Panc1 (cell line): ENCODE results near the gene NXPH1. TPM values are rescaled to one million over a fixed set of nuclear protein-coding genes. Genes with fewer than 3 reads are reported as not detected.

Source experiments
- ATAC-seq: fragments of 200-7000 bp; cut with Tn5 transposase; 2 replicates; pipeline ENCODE4 v1.9.1; 2020; ENCODE audit warnings: mild to moderate bottlenecking, moderate library complexity
- BruUV-seq: library from RNA; stranded (reverse); fragments of 400-500 nt; replicated peaks from 2 replicates; lab custom pipeline; 2021; lab: Mats Ljungman, UMichigan
- CTCF ChIA-PET: fragments of 300-600 bp; sonication (Branson Sonifier 250); formaldehyde crosslinking; loops from one replicate; lab custom pipeline; 2022; ENCODE audit warnings: antibody characterized with exemption; lab: Charles Lee
- POLR2A ChIA-PET: fragments of 300-600 bp; sonication (Branson Sonifier 250); formaldehyde crosslinking; loops from one replicate; lab custom pipeline; 2022; ENCODE audit warnings: antibody characterized with exemption; lab: Charles Lee
- DNase-seq: peaks from one replicate; pipeline ENCODE4 v3.0.0-alpha.2; 2010; ENCODE audit warnings: low read depth, low spot score
- H3K27ac ChIP-seq: 2 replicates; pipeline ENCODE4 v1.5.1; 2011; ENCODE audit warnings: mild to moderate bottlenecking, low read length, inconsistent platforms
- H3K27me3 ChIP-seq: fragments of 200-500 bp; sonication (Bioruptor generic); 2 replicates; pipeline ENCODE4 v1.6.0; 2014; ENCODE audit warnings: low read length, inconsistent platforms; ENCODE audit not compliant: control insufficient read depth, insufficient read depth
- H3K36me3 ChIP-seq: fragments of 200-500 bp; sonication (Bioruptor generic); 2 replicates; pipeline ENCODE4 v1.5.1; 2014; ENCODE audit warnings: inconsistent platforms, mild to moderate bottlenecking, low read length, moderate library complexity; ENCODE audit not compliant: control insufficient read depth, insufficient read depth
- H3K4me1 ChIP-seq: 2 replicates; pipeline ENCODE4 v1.5.1; 2011; ENCODE audit warnings: inconsistent platforms, mild to moderate bottlenecking, low read length, moderate library complexity; ENCODE audit not compliant: control insufficient read depth, insufficient read depth
- H3K4me3 ChIP-seq, 2 experiments: 2 replicates each; pipeline ENCODE4 v1.5.1; 2011 to 2012; ENCODE audit warnings: low read depth in 2 of 2, low read length in 2 of 2, mild to moderate bottlenecking in 2 of 2, inconsistent platforms in 1 of 2, moderate library complexity in 1 of 2
- H3K9me3 ChIP-seq: fragments of 200-500 bp; sonication (Bioruptor generic); 2 replicates; pipeline ENCODE4 v1.5.1; 2014; ENCODE audit warnings: low read depth, mild to moderate bottlenecking, inconsistent platforms, low read length, moderate library complexity; ENCODE audit not compliant: control insufficient read depth, insufficient read depth
- POLR2AphosphoS5 ChIP-seq: IDR thresholded peaks from 2 replicates; pipeline ENCODE4 v1.6.1; 2012; ENCODE audit warnings: mild to moderate bottlenecking, low read depth, low read length, moderate library complexity
- REST ChIP-seq, 2 experiments: IDR thresholded peaks; 2 replicates each; pipeline ENCODE4 v1.6.1; 2011 to 2012; ENCODE audit warnings: low read depth in 2 of 2, control low read depth in 1 of 2, low read length in 1 of 2, mild to moderate bottlenecking in 1 of 2, moderate library complexity in 1 of 2; ENCODE audit not compliant: insufficient read depth in 1 of 2
- SIN3A ChIP-seq: IDR thresholded peaks from 2 replicates; pipeline ENCODE4 v1.6.1; 2012; ENCODE audit warnings: low read depth, mild to moderate bottlenecking, low read length, moderate library complexity, borderline replicate concordance; ENCODE audit not compliant: insufficient read depth
- TCF7L2 ChIP-seq: IDR thresholded peaks from 2 replicates; pipeline ENCODE4 v1.6.1; 2011; ENCODE audit warnings: mild to moderate bottlenecking, low read depth, low read length, inconsistent platforms
- in situ Hi-C: cut with HindIII; loops from 2 replicates; pipeline ENCODE4 v1.10.0; 2016; ENCODE audit warnings: low sequenced_read_pairs, low pct_unique_long_range_greater_than_20kb
- intact Hi-C: fragments of 100-400 bp; cut with micrococcal nuclease; formaldehyde crosslinking; loops from one replicate; pipeline ENCODE4 v1.10.0; 2022; ENCODE audit not compliant: unreplicated experiment
- total RNA-seq: library from RNA; stranded (reverse); gene quantifications from one replicate; pipeline ENCODE4 v1.2.1, GENCODE V29; 2021; ENCODE audit not compliant: unreplicated experiment
- TF ChIP-seq, protein P1 (sequence below): fragments of 450-650 bp; IDR thresholded peaks from 2 replicates; pipeline ENCODE4 v1.5.1; 2017; ENCODE audit warnings: mild to moderate bottlenecking

Gene NXPH1
- total RNA-seq, 1 experiment from 2014 or later: not detected

- DNase-seq (no peak), ATAC-seq (no peak)
- Histone ChIP-seq H3K9me3 (no peaks in the 10 kb centered on the region), H3K36me3 (no peaks in the 10 kb centered on the region), H3K27ac (no peak overlapping the region), H3K27me3 (no peaks in the 10 kb centered on the region), H3K4me3 (no peak overlapping the region), H3K4me1 (no peaks in the 10 kb centered on the region)
- no TSS peak for BruUV-seq
- in situ Hi-C loops: no loop called here
- no peak for TF ChIP-seq REST (IDR thresholded peaks at IDR 0.05; ENCODE audit: insufficient read depth in 1 of 2, low read depth in 2 of 2, low read length in 1 of 2)
- no peak for TF ChIP-seq SIN3A
- no peak for TF ChIP-seq POLR2AphosphoS5
- TF ChIP-seq, protein P1, sequence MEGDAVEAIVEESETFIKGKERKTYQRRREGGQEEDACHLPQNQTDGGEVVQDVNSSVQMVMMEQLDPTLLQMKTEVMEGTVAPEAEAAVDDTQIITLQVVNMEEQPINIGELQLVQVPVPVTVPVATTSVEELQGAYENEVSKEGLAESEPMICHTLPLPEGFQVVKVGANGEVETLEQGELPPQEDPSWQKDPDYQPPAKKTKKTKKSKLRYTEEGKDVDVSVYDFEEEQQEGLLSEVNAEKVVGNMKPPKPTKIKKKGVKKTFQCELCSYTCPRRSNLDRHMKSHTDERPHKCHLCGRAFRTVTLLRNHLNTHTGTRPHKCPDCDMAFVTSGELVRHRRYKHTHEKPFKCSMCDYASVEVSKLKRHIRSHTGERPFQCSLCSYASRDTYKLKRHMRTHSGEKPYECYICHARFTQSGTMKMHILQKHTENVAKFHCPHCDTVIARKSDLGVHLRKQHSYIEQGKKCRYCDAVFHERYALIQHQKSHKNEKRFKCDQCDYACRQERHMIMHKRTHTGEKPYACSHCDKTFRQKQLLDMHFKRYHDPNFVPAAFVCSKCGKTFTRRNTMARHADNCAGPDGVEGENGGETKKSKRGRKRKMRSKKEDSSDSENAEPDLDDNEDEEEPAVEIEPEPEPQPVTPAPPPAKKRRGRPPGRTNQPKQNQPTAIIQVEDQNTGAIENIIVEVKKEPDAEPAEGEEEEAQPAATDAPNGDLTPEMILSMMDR: no peak
- TF ChIP-seq TCF7L2: no peak
- CTCF ChIA-PET: no interaction called here
- intact Hi-C loops: no loop called here
- POLR2A ChIA-PET: no interaction called here
Observed at GRCh38 chr7:8490391-8491045, 57.1 kb downstream of the NXPH1 start.

GRCh38 chr7:8491106-8491505 is 57.7 kb downstream of the NXPH1 start:
- in situ Hi-C loops: no loop called here
- intact Hi-C loops: no loop called here
- ATAC-seq: no peak

More at GRCh38 chr7:8491106-8491505, 57.7 kb downstream of the NXPH1 start:
- BruUV-seq: no TSS peak
- ChIA-PET POLR2A (no interaction called here), CTCF (no interaction called here)
- H3K4me3 ChIP-seq: no peak overlapping the region
- TF ChIP-seq POLR2AphosphoS5 (no peak), REST (IDR thresholded peaks at IDR 0.05; ENCODE audit: insufficient read depth in 1 of 2, low read depth in 2 of 2, low read length in 1 of 2) (no peak), TCF7L2 (no peak), SIN3A (no peak)
- TF ChIP-seq, protein P1: no peak
- no peak for DNase-seq
- H3K27me3 ChIP-seq: no peaks in the 10 kb centered on the region
- no peaks in the 10 kb centered on the region for H3K36me3 ChIP-seq
- no peaks in the 10 kb centered on the region for H3K4me1 ChIP-seq
- H3K27ac ChIP-seq: no peak overlapping the region
- H3K9me3 ChIP-seq: no peaks in the 10 kb centered on the region
